HUDEP-2 (cell line): Measurements from ENCODE around the gene DUOXA1.
"Not testable (repeated sequence)": the region's sequence is repeated elsewhere in the genome, so short reads cannot be mapped to it uniquely, and the experiment has no call there.

ENCODE experiments used
- DNase-seq, 76 experiments: peaks; one replicate each; lab custom pipeline; 2025; ENCODE audit not compliant: unreplicated experiment in 76 of 76; lab: John Stamatoyannopoulos, UW

Gene DUOXA1

DNA sequence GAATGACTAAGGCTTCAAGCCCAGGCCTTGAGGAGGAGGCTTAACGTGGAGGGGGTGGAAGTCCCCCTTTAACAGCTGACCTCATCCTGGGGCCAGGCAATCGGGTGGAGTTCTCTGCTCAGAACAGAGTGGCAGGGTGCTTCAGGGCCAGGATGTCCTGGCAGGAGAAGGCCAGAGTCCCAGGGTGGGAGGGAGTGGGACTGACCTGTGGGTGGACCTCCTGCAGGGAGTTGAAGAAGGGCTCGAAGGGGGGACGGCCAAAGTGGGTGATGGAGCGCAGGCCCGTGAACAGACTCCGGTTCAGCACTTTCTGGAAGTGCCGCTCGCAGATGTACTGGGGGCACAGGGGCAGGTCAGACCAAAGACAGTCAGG, 35.3 kb downstream of the DUOXA1 start:
- DNase-seq, result no peak

GRCh38 chr15:45093622-45094357, 35.9 kb downstream of the DUOXA1 start:
- no peak for DNase-seq

- no peak for DNase-seq
Measured at GRCh38 chr15:45093013-45093412, 36.7 kb downstream of the DUOXA1 start.

DNA sequence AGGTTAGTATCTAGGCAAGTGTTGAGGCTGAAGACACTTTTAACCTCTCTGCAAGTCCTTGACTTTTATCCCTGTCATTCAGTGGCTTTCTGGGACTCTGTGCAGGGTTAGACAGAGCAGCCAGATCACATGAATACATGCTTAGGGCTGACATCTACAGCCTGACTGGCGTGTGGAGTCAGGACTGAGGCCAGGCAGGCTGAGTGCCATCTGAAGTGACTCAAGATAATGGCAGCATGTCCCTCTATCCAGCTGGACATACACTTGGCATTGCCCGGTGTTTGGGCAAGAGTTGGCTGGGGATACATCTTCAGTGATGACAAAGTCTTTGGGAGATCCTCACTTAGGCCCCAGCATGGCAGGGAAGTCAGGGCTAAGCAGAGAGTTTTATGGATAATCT, 38.1 kb downstream of the DUOXA1 start:
- DNase-seq, result no peak

- no peak for DNase-seq
Measured at GRCh38 chr15:45091161-45091560, 38.5 kb downstream of the DUOXA1 start.

GRCh38 chr15:45089712-45090373, 39.8 kb downstream of the DUOXA1 start:
- peak in 1 of 76 experiments; percentile 3 for DNase-seq

- DNase-seq, result no peak
Measured at GRCh38 chr15:45088801-45089711, 40.6 kb downstream of the DUOXA1 start.

- no peak for DNase-seq
Measured at GRCh38 chr15:45087513-45087912, 42.2 kb downstream of the DUOXA1 start.

- DNase-seq, result no peak
Measured at GRCh38 chr15:45084163-45084562, 45.5 kb downstream of the DUOXA1 start.

GRCh38 chr15:45083223-45083622, 46.5 kb downstream of the DUOXA1 start:
- no peak for DNase-seq

- not testable (repeated sequence) for DNase-seq
Measured at GRCh38 chr15:45082412-45082811, 47.3 kb downstream of the DUOXA1 start.

DNA sequence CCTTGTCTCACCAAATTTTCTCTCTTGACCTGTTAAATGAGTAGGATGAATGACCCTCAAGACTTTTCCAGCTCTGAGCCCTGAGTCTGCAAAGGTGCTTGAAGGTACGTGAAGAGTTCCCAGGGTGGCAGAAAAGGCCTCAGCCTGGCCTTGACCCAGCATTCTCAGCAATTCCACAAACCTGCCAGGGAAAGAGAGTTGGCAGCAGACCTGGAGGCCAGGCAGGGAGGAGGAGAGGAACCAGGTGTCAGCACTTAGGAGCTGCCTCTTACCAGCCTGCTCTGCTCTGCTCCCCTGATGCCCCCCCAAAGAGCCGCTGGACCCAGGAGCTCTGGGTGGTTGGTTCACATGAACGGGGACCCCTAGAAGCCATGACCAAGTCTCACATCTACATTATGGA, 49.1 kb downstream of the DUOXA1 start:
- not testable (repeated sequence) for DNase-seq

DNA sequence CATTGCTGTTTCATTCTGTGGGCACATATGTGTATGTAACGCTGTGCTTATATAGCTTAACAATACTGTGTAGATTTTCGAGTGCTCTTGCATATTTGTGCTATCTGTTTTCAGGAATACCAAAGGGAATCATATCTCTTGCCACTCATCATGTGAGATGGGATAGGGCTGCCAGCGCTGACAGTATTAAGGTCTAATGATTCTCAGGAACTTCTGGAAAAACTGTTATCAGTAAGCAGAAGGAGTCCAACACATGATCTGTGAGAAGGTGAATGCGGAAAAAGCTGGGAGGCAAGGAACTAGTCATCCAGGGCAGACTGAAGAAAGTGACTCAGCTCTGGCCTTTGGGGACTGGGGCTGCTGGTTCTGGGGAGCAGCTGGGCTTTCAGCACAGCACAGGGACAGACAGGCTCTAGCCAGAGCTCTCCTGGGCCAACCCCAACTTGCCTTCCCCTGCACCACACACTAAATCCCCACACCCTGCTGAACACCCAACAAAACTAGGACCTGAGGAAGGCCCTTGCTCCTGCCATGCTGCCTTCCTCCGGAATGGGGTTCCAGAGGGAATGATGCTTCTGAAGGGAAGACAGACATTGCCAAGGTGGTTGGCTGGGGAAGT, 49.9 kb downstream of the DUOXA1 start:
- DNase-seq, result not testable (repeated sequence)

GRCh38 chr15:45079201-45079600, 50.5 kb downstream of the DUOXA1 start:
- DNase-seq, result not testable (repeated sequence)

DNA sequence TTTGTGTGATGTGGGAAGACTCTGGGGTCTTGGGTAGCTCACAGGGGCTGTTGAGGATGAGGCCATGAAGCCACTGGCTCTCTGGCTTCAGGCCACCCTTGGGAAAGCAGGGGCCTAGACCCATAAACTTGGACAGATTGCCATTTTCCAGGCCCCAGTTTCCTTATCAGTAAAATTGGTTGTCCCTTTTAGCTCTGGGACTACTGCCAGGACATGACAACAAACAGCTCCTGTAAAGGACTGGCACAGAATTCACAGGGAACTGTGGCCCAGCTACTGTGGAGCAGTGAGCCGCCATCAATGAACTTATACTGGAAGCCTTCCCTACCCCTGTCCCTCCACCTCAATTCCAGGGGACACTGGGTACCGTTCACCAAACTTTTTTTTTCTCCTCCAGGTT, 52.3 kb downstream of the DUOXA1 start:
- DNase-seq, result peak in 12 of 76 experiments; percentile 1 to 25 (median 10)

GRCh38 chr15:45075440-45076320, 54.0 kb downstream of the DUOXA1 start:
- DNase-seq, result not testable (repeated sequence)

- DNase-seq, result not testable (repeated sequence)
Measured at GRCh38 chr15:45073602-45074001, 56.1 kb downstream of the DUOXA1 start.

GRCh38 chr15:45069942-45070360, 59.7 kb downstream of the DUOXA1 start:
- not testable (repeated sequence) for DNase-seq
